GM12801 (cell line): ENCODE data around the gene CST1.
"Not testable (repeated sequence)": the region's sequence is repeated elsewhere in the genome, so short reads cannot be mapped to it uniquely, and the experiment has no call there.

Source experiments
- CTCF ChIP-seq: IDR thresholded peaks from one replicate; pipeline ENCODE4 v1.5.1; 2011; ENCODE audit warnings: control low read depth; ENCODE audit not compliant: insufficient read length; ENCODE audit errors: extremely low read depth

Gene CST1

GRCh38 chr20:23750786-23751185 lies at the start of gene CST1:
Gene CST1 (minus strand): TSS chr20:23750935. CDS start chr20:23750866, 69 bp downstream.
- TF ChIP-seq CTCF: not testable (repeated sequence)

- TF ChIP-seq CTCF: no peak
Measured at GRCh38 chr20:23795526-23795925, 44.8 kb upstream of the CST1 start.

GRCh38 chr20:23794841-23795240 lies 44.1 kb upstream of the CST1 start:
- TF ChIP-seq CTCF: no peak

- no peak for TF ChIP-seq CTCF
Measured at GRCh38 chr20:23794065-23794464, 43.3 kb upstream of the CST1 start.

- no peak for TF ChIP-seq CTCF
Measured at GRCh38 chr20:23783447-23783846, 32.7 kb upstream of the CST1 start.

- TF ChIP-seq CTCF: no peak
Measured at GRCh38 chr20:23782366-23782983, 31.7 kb upstream of the CST1 start.

- no peak for TF ChIP-seq CTCF
Measured at GRCh38 chr20:23776067-23776771, 25.5 kb upstream of the CST1 start.
